GM18867 (cell line): ENCODE results near the gene CELF4.

ENCODE experiments used
- ATAC-seq: cut with Tn5 transposase; IDR thresholded peaks from one replicate; pipeline ENCODE4 v1.9.1; 2021; ENCODE audit warnings: mild to moderate bottlenecking, moderate library complexity; ENCODE audit not compliant: unreplicated experiment

The CELF4 gene

GRCh38 chr18:37565101-37565976 lies at the start of gene CELF4:
Gene CELF4, minus strand, starts transcription at chr18:37565798.
- ATAC-seq: no peak

GRCh38 chr18:37613253-37613565 lies 47.6 kb upstream of the CELF4 start:
- no peak for ATAC-seq

DNA sequence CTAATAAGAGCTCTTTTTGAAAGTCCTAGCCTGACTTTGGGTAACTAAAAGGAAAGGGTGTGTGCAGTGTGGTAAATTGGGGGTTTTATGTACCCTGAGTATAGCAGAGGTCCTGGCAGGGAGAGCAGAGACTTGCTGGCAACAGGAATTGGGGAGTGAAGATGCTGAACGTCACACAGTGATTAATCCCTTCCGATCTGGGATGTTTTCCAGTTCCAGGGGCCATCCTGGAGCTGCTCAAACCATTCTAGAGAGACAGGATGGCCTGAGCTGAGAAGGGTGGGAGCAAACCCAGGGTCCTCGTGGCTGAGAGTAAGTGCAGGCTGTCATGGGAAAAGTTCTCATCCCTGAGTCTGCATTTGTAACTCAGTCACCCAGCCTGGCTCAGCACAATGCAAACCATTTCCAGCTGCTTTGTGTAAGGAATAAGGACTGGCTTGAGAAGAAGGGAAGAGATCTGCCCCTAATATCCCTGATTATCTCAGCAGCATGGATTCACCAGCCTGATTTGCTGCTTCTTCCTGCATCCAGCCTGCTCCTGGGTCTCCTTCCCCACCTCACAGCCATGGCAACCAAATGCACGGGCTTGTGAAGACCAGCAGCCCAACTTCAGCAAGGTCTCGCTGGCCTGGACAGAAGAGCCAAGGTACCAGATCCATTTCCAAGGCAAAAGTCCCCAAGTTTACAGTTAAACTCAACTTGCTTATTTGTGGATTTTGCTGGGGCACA lies 47.1 kb upstream of the CELF4 start:
- ATAC-seq: no peak

DNA sequence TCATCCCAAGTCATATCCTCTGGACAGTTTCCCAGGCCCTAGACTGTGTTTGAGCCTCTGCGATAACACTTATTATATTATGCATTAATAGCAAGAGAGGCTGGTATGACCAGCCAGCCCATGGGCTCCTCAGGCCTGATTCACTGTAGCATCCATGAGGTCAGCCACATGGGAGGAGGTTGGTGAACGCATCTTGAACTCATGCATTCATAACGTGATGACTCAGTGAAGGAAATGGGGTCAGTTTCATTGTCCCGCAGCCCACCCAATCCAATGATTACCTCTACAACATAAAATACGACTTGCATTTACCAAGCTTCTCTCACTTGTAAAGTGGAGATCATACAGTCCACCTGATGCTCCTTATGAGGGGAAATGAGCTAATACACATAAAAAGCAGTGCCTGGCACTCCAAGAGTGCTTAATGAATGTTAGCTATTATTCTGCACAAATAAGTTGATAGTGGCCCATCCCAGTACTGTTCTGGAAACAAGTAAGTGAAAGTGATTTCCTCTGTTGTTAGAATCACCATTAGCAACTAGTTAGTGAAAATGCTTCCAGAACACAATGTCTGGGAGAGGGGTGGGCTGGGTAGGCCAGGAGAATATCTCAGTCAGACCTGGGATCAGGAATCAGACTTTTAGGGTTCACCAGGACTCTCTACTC lies 46.1 kb upstream of the CELF4 start:
- no peak for ATAC-seq

DNA sequence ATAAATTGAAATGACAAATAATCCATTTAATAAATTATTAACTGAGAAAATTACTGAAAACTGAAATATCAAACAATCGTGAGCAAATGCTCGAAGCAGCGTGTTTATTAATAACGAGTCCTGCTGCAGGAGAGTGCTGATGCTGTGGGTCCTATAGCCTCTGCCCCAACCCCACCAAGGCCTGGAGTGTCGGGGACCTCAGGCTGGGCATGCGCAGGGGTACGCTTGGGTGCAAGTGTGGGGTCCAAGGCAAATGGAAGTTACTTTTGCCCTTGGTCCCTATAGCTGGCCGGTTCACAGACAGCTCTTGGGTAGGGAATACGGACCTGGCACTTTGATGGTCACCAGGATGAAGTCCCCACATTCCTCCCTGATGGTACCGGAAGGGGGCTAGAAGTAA lies 43.3 kb upstream of the CELF4 start:
- no peak for ATAC-seq

- no peak for ATAC-seq
Measured at GRCh38 chr18:37607281-37607680, 41.7 kb upstream of the CELF4 start.

DNA sequence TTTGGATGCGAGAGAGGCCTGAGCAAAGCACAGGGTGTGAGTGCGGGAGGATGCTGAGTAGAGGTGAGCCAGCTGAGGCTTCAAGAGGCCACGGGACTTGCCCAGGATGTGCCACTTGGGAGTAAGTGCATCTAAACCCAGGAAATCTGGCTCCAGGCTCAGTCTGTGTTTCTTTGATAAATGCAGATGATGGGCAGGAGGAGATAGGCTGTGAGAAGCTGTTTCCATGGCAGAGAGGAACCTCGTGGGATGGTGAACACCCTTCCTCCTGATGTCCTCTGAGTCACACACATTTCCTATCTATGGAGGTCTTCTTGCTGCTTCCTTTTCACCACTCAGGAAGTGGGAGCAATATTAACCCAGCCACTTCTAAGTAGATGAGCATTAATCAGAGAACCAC lies 38.4 kb upstream of the CELF4 start:
- no peak for ATAC-seq

GRCh38 chr18:37598966-37599896 lies 33.6 kb upstream of the CELF4 start:
- peak; percentile 96 for ATAC-seq

GRCh38 chr18:37598396-37598795 lies 32.8 kb upstream of the CELF4 start:
- no peak for ATAC-seq

DNA sequence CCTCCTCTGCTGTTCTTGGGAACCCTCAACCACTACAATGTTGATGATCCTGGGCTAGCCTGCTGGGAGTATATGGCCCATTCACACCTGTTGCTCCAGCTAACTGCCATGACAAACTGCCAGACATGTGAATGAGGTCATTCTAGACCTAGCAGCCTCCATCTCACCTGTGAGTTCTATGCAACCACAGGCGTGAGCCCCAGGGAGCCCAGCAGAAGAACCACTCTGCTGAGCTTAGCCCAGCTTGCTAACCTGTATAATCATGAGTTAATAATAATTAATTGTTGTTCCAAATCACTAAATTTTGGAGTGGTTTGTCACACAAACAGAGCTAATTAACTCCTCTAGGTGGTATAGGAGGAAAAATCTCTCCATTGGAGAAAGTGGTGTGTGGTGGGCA lies 24.7 kb upstream of the CELF4 start:
- no peak for ATAC-seq

- no peak for ATAC-seq
Measured at GRCh38 chr18:37588289-37588688, 22.7 kb upstream of the CELF4 start.

DNA sequence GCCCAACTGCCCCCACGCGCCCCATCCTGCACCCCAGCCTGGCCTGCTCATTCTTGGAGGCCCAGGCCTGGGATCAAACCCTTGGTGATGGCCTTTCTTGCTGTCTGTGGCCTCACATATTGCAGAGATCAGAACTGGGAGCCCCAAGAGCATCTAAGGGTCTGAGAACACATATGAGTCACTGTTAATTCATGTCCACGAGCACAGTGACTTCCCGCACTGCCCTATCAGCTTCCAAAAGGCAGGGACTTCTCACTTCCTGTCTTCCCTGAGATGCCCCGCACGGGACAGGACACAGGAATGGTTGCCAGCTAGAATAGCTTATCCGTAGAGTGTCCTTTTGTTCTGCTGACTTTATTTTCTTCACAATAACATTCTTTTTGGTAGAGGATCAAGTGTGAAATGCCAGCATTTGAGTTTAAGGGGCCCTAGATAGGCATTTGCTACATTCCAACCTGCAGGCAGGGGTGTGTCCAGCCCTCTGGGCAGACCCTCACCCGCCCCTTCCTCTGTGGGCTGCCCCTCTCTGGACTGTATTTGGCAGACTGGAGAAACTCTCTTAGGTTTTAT lies 21.1 kb upstream of the CELF4 start:
- no peak for ATAC-seq

DNA sequence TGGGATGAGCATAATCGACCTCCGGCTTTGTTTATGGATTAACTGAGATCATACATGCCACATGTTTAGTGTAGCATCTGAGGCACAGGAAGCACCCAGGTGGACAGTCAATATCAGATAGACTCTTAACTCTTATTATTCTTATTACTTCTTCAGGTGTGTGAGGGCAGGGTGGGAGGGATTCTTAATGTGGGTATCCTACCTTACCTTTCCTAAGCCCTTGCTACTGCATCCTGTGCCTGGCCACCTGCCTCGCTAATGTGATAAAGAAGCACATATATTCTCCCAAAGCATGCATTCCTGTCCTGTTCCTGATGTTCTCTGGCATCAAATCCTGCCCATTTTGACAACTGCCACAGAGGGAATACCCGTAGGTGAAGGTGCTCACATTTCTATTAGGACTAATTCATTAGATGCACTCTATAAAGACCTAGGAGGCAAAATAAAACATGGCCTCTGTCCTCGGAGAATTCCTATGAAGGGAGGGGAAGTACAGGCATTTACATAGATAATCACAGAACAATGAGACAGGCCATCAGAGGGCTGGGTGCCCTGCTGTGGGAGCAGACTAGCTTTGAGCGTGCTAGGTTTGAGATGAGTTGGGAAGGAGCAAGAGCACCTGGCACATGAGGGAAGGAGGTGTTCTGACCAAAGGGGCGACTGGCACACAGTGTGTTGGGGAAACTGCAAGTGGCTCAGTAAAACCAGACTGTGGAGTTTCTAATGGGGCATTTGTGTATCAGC lies 19.5 kb upstream of the CELF4 start:
- ATAC-seq: no peak

DNA sequence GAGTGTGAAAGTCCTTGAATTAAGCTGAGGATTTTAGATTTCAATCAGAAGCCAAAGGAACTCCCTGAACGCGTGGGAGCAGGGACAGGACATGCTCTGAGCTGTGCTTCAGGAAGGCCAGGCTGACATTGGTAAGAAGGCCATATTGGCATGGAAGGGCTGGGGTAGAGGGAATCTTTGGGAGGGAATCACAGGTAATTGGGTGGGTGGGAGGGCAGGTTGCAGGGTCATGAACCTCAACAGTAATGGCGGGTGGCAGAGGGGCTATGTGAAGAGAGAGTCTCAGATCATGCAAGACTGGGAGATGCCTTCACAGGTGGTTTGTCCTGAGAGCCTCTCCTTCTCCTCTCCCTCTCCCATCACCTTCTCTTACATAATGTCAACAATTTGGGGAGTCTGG lies 18.6 kb upstream of the CELF4 start:
- no peak for ATAC-seq

DNA sequence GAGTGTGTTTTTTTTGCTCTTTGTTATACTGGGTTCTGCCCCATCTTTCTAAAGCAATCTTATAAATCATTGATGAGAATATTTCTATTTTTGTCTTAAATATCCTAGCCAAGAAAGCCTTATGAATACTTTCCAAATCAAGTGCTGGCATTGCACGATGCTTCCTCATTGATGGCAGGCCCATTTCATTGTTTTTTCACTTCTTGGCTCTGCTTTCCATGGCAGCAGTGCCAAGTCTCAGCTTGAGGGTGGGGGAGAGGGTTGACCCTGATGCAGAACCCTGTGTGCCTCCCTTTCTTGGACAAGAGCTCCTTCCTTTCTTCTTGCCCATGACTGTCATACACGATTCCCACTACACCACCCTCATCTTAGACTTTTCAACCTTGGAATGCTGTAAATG lies 16.7 kb upstream of the CELF4 start:
- no peak for ATAC-seq

DNA sequence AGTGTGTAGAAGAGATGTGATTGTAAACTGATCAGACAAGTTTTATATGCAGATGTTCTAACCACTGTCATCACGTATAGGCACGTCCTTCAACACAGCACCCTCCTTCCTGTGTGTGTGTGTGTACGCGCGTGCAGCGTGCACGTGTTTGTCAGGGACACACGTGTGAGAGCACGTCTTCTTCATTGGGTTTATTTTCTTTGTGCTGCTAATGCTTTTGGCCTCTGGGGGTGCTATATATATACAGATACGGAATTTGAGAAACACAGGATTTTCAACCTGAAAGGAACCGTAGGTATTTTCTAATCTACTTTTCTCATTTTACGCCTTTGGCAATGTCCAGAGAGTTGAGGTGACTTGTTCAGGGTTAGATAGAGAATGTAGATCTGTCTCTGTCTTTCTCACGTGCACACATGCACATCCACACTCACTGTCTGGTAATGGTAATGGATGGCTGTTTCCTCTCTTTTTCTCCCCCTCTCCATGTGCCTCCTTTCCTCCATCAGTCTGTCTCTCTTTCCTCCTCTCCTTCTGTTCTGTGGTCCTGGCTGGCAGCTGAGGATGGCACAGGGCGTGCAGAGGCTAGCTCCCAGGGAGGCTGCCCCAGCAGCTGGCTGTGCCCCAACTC lies 13.4 kb upstream of the CELF4 start:
- ATAC-seq: peak; percentile 86

- ATAC-seq: no peak
Measured at GRCh38 chr18:37578182-37578678, 12.6 kb upstream of the CELF4 start.

GRCh38 chr18:37577051-37577611 lies 11.5 kb upstream of the CELF4 start:
- ATAC-seq: no peak

- ATAC-seq: no peak
Measured at GRCh38 chr18:37575646-37576045, 10.0 kb upstream of the CELF4 start.
